ENCODE results near the gene PLIN1. TPM values are rescaled to one million over a fixed set of nuclear protein-coding genes. Genes with fewer than 3 reads are reported as not detected.

PLIN1 gene
- total RNA-seq, 4 donors from 2014 or later: 4.6 to 48.3 (median 11.9) TPM

DNA sequence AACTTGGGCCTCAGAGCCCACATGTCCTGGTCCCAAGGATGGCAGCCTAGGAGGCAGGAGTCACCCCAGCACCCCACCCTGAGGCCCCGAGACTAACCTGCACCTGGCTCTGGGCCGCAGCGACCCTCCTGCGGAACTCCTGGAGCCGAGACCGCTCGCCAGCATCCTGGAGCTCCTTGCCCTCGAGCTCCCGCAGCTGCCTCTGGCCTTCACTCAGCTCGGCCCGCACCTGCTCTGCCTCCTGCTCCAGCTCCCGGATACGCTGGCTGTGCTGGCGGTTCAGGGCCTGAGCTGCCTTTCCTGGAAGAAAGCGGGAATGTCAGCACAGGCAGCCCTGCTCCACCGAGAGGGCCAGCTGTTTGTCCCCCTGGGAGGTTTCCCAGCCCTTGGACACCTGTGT, 37.1 kb downstream of the PLIN1 start:
- Histone ChIP-seq H3K36me3 (no peaks in the 10 kb centered on the region), H3K27ac (no peak overlapping the region), H3K4me1 (peaks cover 0 to under 1% (median under 1%) of the 10 kb centered on the region in 4 donors), H3K4me3 (no peak overlapping the region), H3K9me3 (no peaks in the 10 kb centered on the region), H3K27me3 (no peaks in the 10 kb centered on the region)
- TF ChIP-seq EP300 (IDR thresholded peaks at IDR 0.05; ENCODE audit: low read depth): no peak
- TF ChIP-seq POLR2AphosphoS5 (IDR thresholded peaks at IDR 0.05): no peak
- TF ChIP-seq POLR2A (IDR thresholded peaks at IDR 0.05): no peak
- TF ChIP-seq, protein P1, sequence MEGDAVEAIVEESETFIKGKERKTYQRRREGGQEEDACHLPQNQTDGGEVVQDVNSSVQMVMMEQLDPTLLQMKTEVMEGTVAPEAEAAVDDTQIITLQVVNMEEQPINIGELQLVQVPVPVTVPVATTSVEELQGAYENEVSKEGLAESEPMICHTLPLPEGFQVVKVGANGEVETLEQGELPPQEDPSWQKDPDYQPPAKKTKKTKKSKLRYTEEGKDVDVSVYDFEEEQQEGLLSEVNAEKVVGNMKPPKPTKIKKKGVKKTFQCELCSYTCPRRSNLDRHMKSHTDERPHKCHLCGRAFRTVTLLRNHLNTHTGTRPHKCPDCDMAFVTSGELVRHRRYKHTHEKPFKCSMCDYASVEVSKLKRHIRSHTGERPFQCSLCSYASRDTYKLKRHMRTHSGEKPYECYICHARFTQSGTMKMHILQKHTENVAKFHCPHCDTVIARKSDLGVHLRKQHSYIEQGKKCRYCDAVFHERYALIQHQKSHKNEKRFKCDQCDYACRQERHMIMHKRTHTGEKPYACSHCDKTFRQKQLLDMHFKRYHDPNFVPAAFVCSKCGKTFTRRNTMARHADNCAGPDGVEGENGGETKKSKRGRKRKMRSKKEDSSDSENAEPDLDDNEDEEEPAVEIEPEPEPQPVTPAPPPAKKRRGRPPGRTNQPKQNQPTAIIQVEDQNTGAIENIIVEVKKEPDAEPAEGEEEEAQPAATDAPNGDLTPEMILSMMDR (IDR thresholded peaks at IDR 0.05): no peak
- in situ Hi-C loops (cut with MboI; ENCODE audit: low pct_ligation_motif_present in 1 of 4, low pct_unique_long_range_greater_than_20kb in 1 of 4, low sequenced_read_pairs in 3 of 4) (no loop called here), intact Hi-C loops (cut with DNase I; ENCODE audit: low total_unique reads) (no loop called here)
- 95% methylated on average over 16 of the region's 16 CpGs; no CpG with 5 or more reads in 1 of the 2 donors for WGBS, 2 donors (ENCODE audit: low coverage in 1 of 2)
- no peak for DNase-seq

DNA sequence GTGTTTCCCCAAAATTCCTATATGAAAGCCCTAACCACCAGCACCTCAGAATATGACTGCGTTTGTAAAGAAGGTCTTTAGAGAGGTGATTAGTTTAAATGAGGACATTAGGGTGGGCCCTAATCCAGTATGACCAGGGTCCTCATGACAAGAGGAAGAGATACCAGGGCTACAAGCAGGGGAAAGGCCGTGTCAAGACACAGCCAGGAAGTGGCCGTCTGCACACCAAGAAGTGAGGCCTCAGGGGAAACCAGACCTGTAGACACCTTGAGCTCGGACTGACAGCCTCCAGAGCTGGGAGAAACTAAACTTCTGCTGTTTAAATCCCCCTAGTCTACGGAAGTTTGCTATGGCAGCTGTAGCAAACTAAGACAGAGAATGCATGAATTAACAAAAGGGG, 38.1 kb downstream of the PLIN1 start:
- Histone ChIP-seq H3K4me1 (no peaks in the 10 kb centered on the region), H3K27me3 (no peaks in the 10 kb centered on the region), H3K36me3 (no peaks in the 10 kb centered on the region), H3K9me3 (no peaks in the 10 kb centered on the region), H3K27ac (no peak overlapping the region), H3K4me3 (no peak overlapping the region)
- intact Hi-C loops (cut with DNase I; ENCODE audit: low total_unique reads): no loop called here
- WGBS, 2 donors (ENCODE audit: low coverage in 1 of 2): 80 to 84% methylated on average over 3 to 5 of the region's 5 CpGs
- DNase-seq: no peak
- in situ Hi-C loops (cut with MboI; ENCODE audit: low pct_ligation_motif_present in 1 of 4, low pct_unique_long_range_greater_than_20kb in 1 of 4, low sequenced_read_pairs in 3 of 4): no loop called here
- TF ChIP-seq POLR2AphosphoS5 (IDR thresholded peaks at IDR 0.05) (no peak), EP300 (IDR thresholded peaks at IDR 0.05; ENCODE audit: low read depth) (no peak), POLR2A (IDR thresholded peaks at IDR 0.05) (no peak)
- TF ChIP-seq, protein P1 (IDR thresholded peaks at IDR 0.05): no peak

- no peak overlapping the region for H3K27ac ChIP-seq
- H3K4me3 ChIP-seq: no peak overlapping the region
- no peaks in the 10 kb centered on the region for H3K9me3 ChIP-seq
- H3K4me1 ChIP-seq: no peaks in the 10 kb centered on the region
- intact Hi-C loops (cut with DNase I; ENCODE audit: low total_unique reads) (no loop called here), in situ Hi-C loops (cut with MboI; ENCODE audit: low pct_ligation_motif_present in 1 of 4, low pct_unique_long_range_greater_than_20kb in 1 of 4, low sequenced_read_pairs in 3 of 4) (no loop called here)
- WGBS, 2 donors (ENCODE audit: low coverage in 1 of 2): 90 to 96% methylated on average over 4 to 5 of the region's 5 CpGs
- TF ChIP-seq POLR2A (IDR thresholded peaks at IDR 0.05) (no peak), EP300 (IDR thresholded peaks at IDR 0.05; ENCODE audit: low read depth) (no peak), POLR2AphosphoS5 (IDR thresholded peaks at IDR 0.05) (no peak)
- TF ChIP-seq, protein P1 (IDR thresholded peaks at IDR 0.05): no peak
- H3K27me3 ChIP-seq: no peaks in the 10 kb centered on the region
- no peak for DNase-seq
- H3K36me3 ChIP-seq: no peaks in the 10 kb centered on the region
These were observed 38.9 kb downstream of the PLIN1 start for GRCh38 chr15:89640245-89640644.

DNA sequence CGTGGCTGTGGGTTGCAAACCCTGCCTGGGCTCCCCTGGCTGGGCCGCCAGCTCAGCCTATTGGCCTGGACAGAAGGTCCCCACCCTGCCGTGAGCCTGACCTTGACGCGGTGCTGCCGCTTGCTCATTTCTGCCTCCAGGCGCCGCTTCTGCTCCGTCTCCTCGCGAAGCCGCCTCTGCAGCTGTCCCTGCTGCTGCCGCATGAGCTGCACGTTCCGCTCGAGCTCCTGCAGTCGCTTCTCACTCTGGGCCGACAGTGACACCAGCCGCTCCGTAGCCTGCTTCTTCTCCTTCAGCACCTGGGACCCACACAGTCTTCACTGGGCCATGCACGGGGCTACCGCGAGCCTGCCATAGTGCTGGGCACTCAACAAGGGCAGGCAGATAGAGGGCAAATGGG, 45.6 kb downstream of the PLIN1 start:
- in situ Hi-C loops (cut with MboI; ENCODE audit: low pct_ligation_motif_present in 1 of 4, low pct_unique_long_range_greater_than_20kb in 1 of 4, low sequenced_read_pairs in 3 of 4): no loop called here
- no peak for DNase-seq
- 93 to 97% methylated on average over 19 to 23 of the region's 23 CpGs for WGBS, 2 donors (ENCODE audit: low coverage in 1 of 2)
- intact Hi-C loops (cut with DNase I; ENCODE audit: low total_unique reads): no loop called here
- Histone ChIP-seq H3K9me3 (no peaks in the 10 kb centered on the region), H3K27ac (no peak overlapping the region), H3K27me3 (no peaks in the 10 kb centered on the region), H3K4me3 (no peak overlapping the region), H3K4me1 (no peaks in the 10 kb centered on the region), H3K36me3 (no peaks in the 10 kb centered on the region)
- TF ChIP-seq, protein P1 (IDR thresholded peaks at IDR 0.05): no peak
- TF ChIP-seq POLR2AphosphoS5 (IDR thresholded peaks at IDR 0.05): no peak
- TF ChIP-seq EP300 (IDR thresholded peaks at IDR 0.05; ENCODE audit: low read depth): no peak
- TF ChIP-seq POLR2A (IDR thresholded peaks at IDR 0.05): no peak

Measured in transverse colon (tissue), 4 donors.